OCI-LY1 (cell line): Measurements from ENCODE around the gene ARF3.
"Not testable (repeated sequence)": the region's sequence is repeated elsewhere in the genome, so short reads cannot be mapped to it uniquely, and the experiment has no call there.

ENCODE experiments used
- H2AFZ ChIP-seq: fragments of 200-600 bp; sonication (generic), shearing (Covaris generic); 2 replicates; pipeline ENCODE4 v1.6.0; 2014; ENCODE audit warnings: antibody characterized with exemption, mild to moderate bottlenecking, low read length
- H3F3A ChIP-seq: fragments of 200-600 bp; sonication (generic), shearing (Covaris generic); 2 replicates; pipeline ENCODE4 v1.6.0; 2014; ENCODE audit warnings: mild to moderate bottlenecking, antibody characterized with exemption, low read length, moderate library complexity; ENCODE audit not compliant: insufficient read depth
- H3K27ac ChIP-seq: fragments of 200-600 bp; sonication (generic); 2 replicates; pipeline ENCODE4 v1.5.1; 2014; ENCODE audit warnings: low read length, mixed run types, mild to moderate bottlenecking, low read depth; ENCODE audit not compliant: poor library complexity, severe bottlenecking
- H3K27me3 ChIP-seq: fragments of 200-600 bp; sonication (generic); 2 replicates; pipeline ENCODE4 v1.6.0; 2014; ENCODE audit warnings: antibody characterized with exemption, mild to moderate bottlenecking, low read length, moderate library complexity; ENCODE audit not compliant: insufficient read depth
- H3K36me3 ChIP-seq: fragments of 200-600 bp; sonication (generic); 2 replicates; pipeline ENCODE4 v1.6.1; 2014; ENCODE audit warnings: mild to moderate bottlenecking, antibody characterized with exemption, low read length, moderate library complexity, mixed read lengths; ENCODE audit not compliant: insufficient read depth
- H3K4me1 ChIP-seq: fragments of 200-600 bp; sonication (generic); 2 replicates; pipeline ENCODE4 v1.5.1; 2014; ENCODE audit warnings: mild to moderate bottlenecking, low read length, moderate library complexity; ENCODE audit not compliant: insufficient read depth, severe bottlenecking
- H3K4me2 ChIP-seq: fragments of 200-600 bp; sonication (generic), shearing (Covaris generic); 2 replicates; pipeline ENCODE4 v1.6.1; 2014; ENCODE audit warnings: low read length
- H3K4me3 ChIP-seq: fragments of 200-600 bp; sonication (generic); 2 replicates; pipeline ENCODE4 v1.5.1; 2014; ENCODE audit warnings: low read length, low read depth, mild to moderate bottlenecking, mixed read lengths; ENCODE audit not compliant: poor library complexity, severe bottlenecking
- H3K79me2 ChIP-seq: fragments of 200-600 bp; shearing (Covaris generic); 2 replicates; pipeline ENCODE4 v1.6.1; 2016; ENCODE audit warnings: mixed run types, low read length, mixed read lengths; ENCODE audit not compliant: insufficient read depth
- H3K9ac ChIP-seq: fragments of 200-600 bp; sonication (generic), shearing (Covaris generic); 2 replicates; pipeline ENCODE4 v1.6.1; 2014; ENCODE audit warnings: mild to moderate bottlenecking, low read length, mixed read lengths
- H3K9me2 ChIP-seq: fragments of 200-600 bp; sonication (generic), shearing (Covaris generic); 2 replicates; pipeline ENCODE4 v1.6.1; 2014; ENCODE audit warnings: low read depth, mild to moderate bottlenecking, low read length, mixed read lengths
- H3K9me3 ChIP-seq: fragments of 200-600 bp; shearing (Covaris generic); 2 replicates; pipeline ENCODE4 v1.6.1; 2014; ENCODE audit warnings: low read length, mixed read lengths
- H4K20me1 ChIP-seq: fragments of 200-600 bp; sonication (generic), shearing (Covaris generic); 2 replicates; pipeline ENCODE4 v1.6.0; 2016; ENCODE audit warnings: mild to moderate bottlenecking, low read length; ENCODE audit not compliant: insufficient read depth
- CTCF ChIP-seq: fragments of 200-600 bp; sonication (generic), shearing (Covaris generic); IDR thresholded peaks from 2 replicates; pipeline ENCODE4 v1.5.1; 2017; ENCODE audit warnings: mild to moderate bottlenecking, antibody characterized with exemption, low read length, moderate library complexity, mixed read lengths
- EZH2 ChIP-seq: fragments of 200-600 bp; sonication (generic), shearing (Covaris generic); IDR thresholded peaks from 2 replicates; pipeline ENCODE4 v1.8.0; 2017; ENCODE audit warnings: borderline replicate concordance, mixed run types, mild to moderate bottlenecking, antibody characterized with exemption, low read length, moderate library complexity, mixed read lengths

ARF3 gene

GRCh38 chr12:48910196-48910595 lies 47.1 kb downstream of the ARF3 start:
- Histone ChIP-seq H3K27ac (no peak overlapping the region), H3K9me3 (no peaks in the 10 kb centered on the region), H3K4me3 (no peak overlapping the region), H4K20me1 (no peaks in the 10 kb centered on the region), H2AFZ (no peak overlapping the region), H3K9ac (no peak overlapping the region), H3K4me1 (no peaks in the 10 kb centered on the region), H3F3A (no peaks in the 10 kb centered on the region), H3K36me3 (no peaks in the 10 kb centered on the region), H3K9me2 (no peaks in the 10 kb centered on the region), H3K4me2 (no peak overlapping the region), H3K27me3 (no peaks in the 10 kb centered on the region), H3K79me2 (no peaks in the 10 kb centered on the region)
- TF ChIP-seq CTCF (no peak), EZH2 (no peak)

GRCh38 chr12:48909698-48910097 lies 47.6 kb downstream of the ARF3 start:
- H3K4me3 ChIP-seq: not testable (repeated sequence)

GRCh38 chr12:48907245-48907644 lies 50.0 kb downstream of the ARF3 start:
- no peak overlapping the region for H3K9ac ChIP-seq
- no peaks in the 10 kb centered on the region for H3K79me2 ChIP-seq
- no peak overlapping the region for H3K4me2 ChIP-seq
- H3K4me1 ChIP-seq: peaks cover 4% of the 10 kb centered on the region
- no peaks in the 10 kb centered on the region for H3K9me2 ChIP-seq
- no peak overlapping the region for H3K4me3 ChIP-seq
- no peaks in the 10 kb centered on the region for H3K9me3 ChIP-seq
- H3K27me3 ChIP-seq: no peaks in the 10 kb centered on the region
- TF ChIP-seq EZH2 (no peak), CTCF (no peak)
- no peaks in the 10 kb centered on the region for H3F3A ChIP-seq
- H4K20me1 ChIP-seq: no peaks in the 10 kb centered on the region
- no peak overlapping the region for H2AFZ ChIP-seq
- H3K36me3 ChIP-seq: no peaks in the 10 kb centered on the region
- no peak overlapping the region for H3K27ac ChIP-seq

More at GRCh38 chr12:48909698-48910097, 47.6 kb downstream of the ARF3 start:
- not testable (repeated sequence) for H3F3A ChIP-seq, H3K27me3 ChIP-seq, H3K27ac ChIP-seq, H3K4me2 ChIP-seq, H4K20me1 ChIP-seq, H3K4me1 ChIP-seq, H3K79me2 ChIP-seq, H3K9ac ChIP-seq, H3K9me2 ChIP-seq, H3K9me3 ChIP-seq, H3K36me3 ChIP-seq, H2AFZ ChIP-seq

GRCh38 chr12:48903982-48904411 lies 53.3 kb downstream of the ARF3 start:
- no peak for TF ChIP-seq EZH2
- TF ChIP-seq CTCF: peak; percentile 59
- Histone ChIP-seq H3K27ac (no peak overlapping the region), H3F3A (no peaks in the 10 kb centered on the region), H3K4me1 (peaks cover 4% of the 10 kb centered on the region), H3K4me3 (peak overlapping the region; percentile 52), H2AFZ (peak overlapping the region; percentile 83; the same call in 1 of the 2 replicates), H3K27me3 (no peaks in the 10 kb centered on the region), H3K9me2 (no peaks in the 10 kb centered on the region), H3K9me3 (no peaks in the 10 kb centered on the region), H3K79me2 (no peaks in the 10 kb centered on the region), H3K9ac (peak overlapping the region; percentile 34; the same call in 1 of the 2 replicates), H3K36me3 (no peaks in the 10 kb centered on the region), H4K20me1 (no peaks in the 10 kb centered on the region), H3K4me2 (peak overlapping the region; percentile 69)
